ENCODE measurements around the gene RAB22A.
A peak's percentile ranks its signal among the peaks of the same experiment; 100 is the strongest.

The RAB22A gene, protein sequence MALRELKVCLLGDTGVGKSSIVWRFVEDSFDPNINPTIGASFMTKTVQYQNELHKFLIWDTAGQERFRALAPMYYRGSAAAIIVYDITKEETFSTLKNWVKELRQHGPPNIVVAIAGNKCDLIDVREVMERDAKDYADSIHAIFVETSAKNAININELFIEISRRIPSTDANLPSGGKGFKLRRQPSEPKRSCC

DNA sequence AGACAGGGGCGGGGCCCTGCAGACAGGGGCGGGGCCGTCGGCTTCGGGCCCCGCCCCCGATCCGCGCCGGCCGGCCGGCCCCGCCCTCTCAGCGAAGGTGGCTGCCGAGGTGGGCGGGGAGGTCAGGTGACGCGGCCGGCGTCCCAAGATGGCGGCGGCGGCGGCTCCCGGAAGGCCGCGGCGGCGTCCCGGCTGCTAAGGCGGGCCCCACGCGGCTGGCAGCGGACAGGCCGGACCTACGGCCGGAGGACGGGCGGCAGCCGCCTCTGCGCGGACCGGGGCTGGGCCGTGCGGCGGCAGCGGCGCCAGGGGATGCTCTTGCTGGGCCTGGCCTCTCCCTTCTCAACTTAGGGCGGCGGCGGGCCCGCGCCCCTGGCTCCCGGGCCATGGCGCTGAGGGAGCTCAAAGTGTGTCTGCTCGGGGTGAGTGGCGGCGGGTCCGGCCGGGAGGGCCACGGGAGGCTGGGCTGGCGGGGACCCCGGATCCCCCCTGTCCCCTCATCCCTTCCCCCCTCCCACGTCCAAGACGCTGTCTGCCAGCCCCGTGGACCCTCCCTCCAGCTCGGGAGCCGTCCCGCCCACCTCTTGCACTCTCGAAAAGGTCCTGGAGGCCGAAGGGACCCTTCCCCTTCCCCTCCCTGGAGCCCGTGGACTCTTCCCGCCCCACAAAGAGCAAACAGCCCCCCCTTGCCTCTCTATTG is at the start of gene RAB22A:
Gene RAB22A, plus strand, starts transcription at position 125 of the 700 bp plus-strand sequence. Its CDS starts 262 bp downstream, at position 387.
- peaks cover 13% of the 10 kb centered on the region for H3K36me3 ChIP-seq
- H3K4me1 ChIP-seq (ENCODE audit: control insufficient read depth in 1 of 2, insufficient read depth in 1 of 2, low read depth in 1 of 2, low read length in 1 of 2), result peaks cover 54 to 67% of the 10 kb centered on the region in 2 experiments
- no peaks in the 10 kb centered on the region for H3K9me3 ChIP-seq
- peak within 1 kb of the TSS; percentile 90 for H3K27ac ChIP-seq
- TF ChIP-seq, protein P1, sequence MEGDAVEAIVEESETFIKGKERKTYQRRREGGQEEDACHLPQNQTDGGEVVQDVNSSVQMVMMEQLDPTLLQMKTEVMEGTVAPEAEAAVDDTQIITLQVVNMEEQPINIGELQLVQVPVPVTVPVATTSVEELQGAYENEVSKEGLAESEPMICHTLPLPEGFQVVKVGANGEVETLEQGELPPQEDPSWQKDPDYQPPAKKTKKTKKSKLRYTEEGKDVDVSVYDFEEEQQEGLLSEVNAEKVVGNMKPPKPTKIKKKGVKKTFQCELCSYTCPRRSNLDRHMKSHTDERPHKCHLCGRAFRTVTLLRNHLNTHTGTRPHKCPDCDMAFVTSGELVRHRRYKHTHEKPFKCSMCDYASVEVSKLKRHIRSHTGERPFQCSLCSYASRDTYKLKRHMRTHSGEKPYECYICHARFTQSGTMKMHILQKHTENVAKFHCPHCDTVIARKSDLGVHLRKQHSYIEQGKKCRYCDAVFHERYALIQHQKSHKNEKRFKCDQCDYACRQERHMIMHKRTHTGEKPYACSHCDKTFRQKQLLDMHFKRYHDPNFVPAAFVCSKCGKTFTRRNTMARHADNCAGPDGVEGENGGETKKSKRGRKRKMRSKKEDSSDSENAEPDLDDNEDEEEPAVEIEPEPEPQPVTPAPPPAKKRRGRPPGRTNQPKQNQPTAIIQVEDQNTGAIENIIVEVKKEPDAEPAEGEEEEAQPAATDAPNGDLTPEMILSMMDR (IDR thresholded peaks at IDR 0.05), result peak; percentile 32
- H3K27me3 ChIP-seq, result no peaks in the 10 kb centered on the region
- peak within 1 kb of the TSS; percentile 84 to 86 for H3K4me3 ChIP-seq (ENCODE audit: low read depth in 1 of 2, low read length in 1 of 2)

DNA sequence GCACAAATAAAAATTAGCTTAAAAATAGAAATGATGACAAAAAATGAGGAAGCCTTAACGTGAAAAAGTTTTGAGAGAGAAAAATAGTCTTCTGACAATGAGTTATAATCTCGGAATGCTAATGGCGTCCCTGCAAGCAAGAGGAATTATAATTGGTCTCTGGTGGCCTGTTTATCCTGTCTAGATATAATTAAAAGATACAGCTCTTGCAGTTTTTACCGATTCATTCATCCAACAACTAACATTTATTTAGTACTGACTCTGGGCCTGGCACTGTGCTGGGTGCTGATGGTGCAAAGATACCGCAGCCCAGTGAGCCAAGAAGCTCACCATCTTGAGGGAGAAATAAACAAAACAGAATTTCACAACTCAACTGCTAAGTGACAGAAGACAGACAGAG is 49.5 kb upstream of the RAB22A start:
- Histone ChIP-seq H3K4me1 (ENCODE audit: control insufficient read depth in 1 of 2, insufficient read depth in 1 of 2, low read depth in 1 of 2, low read length in 1 of 2) (peaks cover 8 to 11% of the 10 kb centered on the region in 2 experiments), H3K4me3 (ENCODE audit: low read depth in 1 of 2, low read length in 1 of 2) (no peak overlapping the region), H3K27me3 (no peaks in the 10 kb centered on the region), H3K27ac (no peak overlapping the region), H3K9me3 (no peaks in the 10 kb centered on the region), H3K36me3 (peaks cover 37% of the 10 kb centered on the region)
- TF ChIP-seq, protein P1 (IDR thresholded peaks at IDR 0.05), result no peak

DNA sequence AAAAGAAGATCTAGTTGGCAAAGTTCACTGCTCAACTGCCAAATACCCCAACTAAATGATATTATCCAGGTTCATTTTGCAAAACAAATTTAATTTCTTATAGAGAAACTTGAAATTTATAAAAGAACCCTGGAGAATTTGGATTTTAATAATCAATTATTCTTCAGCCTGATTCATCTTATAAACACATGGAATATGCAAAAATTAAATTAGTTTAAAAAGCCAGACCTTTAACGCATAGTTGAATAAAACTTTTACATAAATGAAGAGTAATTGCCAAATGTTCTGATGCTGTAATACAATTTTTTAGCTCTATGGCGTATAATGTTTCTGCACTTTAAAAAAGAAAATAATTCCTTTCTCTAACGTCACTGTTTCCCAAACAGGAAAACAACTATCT is 47.9 kb upstream of the RAB22A start:
- Histone ChIP-seq H3K4me3 (ENCODE audit: low read depth in 1 of 2, low read length in 1 of 2) (no peak overlapping the region), H3K27me3 (no peaks in the 10 kb centered on the region), H3K9me3 (no peaks in the 10 kb centered on the region), H3K27ac (no peak overlapping the region), H3K4me1 (ENCODE audit: control insufficient read depth in 1 of 2, insufficient read depth in 1 of 2, low read depth in 1 of 2, low read length in 1 of 2) (peaks cover 4 to 5% of the 10 kb centered on the region in 2 experiments), H3K36me3 (peaks cover 53% of the 10 kb centered on the region)
- TF ChIP-seq, protein P1 (IDR thresholded peaks at IDR 0.05), result no peak

DNA sequence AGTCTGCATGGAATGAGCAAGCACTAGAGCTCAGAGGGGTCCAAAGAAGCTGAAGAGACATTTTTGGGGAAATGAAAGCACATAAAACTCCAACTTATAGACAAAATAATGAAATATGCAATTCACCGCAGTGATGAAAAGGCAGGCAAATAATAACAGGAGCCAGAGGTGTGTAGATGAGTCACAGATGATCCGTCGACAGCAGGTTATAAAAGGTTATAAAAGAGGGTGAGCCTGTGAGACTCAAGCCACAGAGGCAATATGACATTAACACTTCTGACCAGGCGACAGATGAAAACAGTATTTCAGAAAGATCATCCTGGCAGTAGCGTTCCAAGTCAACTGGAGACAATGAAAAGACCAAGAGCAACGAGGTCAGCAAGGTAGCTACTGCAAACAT is 45.2 kb upstream of the RAB22A start:
- Histone ChIP-seq H3K27ac (no peak overlapping the region), H3K27me3 (no peaks in the 10 kb centered on the region), H3K36me3 (peaks cover 73% of the 10 kb centered on the region), H3K9me3 (no peaks in the 10 kb centered on the region), H3K4me3 (ENCODE audit: low read depth in 1 of 2, low read length in 1 of 2) (no peak overlapping the region), H3K4me1 (ENCODE audit: control insufficient read depth in 1 of 2, insufficient read depth in 1 of 2, low read depth in 1 of 2, low read length in 1 of 2) (peaks cover 0 to 4% of the 10 kb centered on the region in 2 experiments)
- TF ChIP-seq, protein P1 (IDR thresholded peaks at IDR 0.05), result no peak

DNA sequence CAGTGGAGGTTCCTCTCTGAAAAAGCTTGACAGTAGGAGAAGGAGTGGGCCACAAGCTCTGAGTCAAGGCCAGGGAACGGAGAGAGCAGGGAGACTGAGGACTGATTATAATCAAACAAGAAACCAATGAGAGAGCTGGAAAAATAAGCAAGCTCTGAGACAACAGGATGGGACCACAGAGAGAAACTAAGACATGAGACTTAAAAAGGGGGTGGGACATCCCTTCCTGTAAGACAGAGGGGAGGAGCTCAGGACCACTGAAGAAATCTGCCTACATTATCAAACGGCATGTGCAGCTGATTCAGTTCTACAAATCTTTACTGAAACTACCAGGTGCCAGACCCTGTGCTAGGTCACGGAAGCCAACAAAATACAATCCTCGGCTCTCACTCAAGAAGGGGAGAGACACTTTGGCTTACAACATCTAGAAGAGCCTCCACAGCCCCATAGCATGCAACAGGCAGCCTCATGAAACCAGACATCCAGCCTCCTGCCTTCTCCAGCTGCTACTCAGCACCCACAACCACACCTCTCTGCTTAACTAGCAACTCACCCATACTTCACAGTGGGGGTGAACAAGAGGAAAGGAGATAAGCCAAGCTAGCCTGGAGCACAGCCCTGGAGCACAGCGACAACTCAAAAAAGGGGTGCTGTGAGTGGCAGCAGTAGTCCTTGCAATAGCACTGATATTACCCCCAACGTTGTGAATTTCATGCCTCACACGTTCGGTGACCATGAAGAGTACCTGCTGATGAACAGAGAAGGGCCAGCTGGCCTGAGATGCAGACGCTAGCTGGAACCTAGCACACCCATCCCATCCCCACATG is 41.9 kb upstream of the RAB22A start:
- no peak overlapping the region for H3K27ac ChIP-seq
- peaks cover 84% of the 10 kb centered on the region for H3K36me3 ChIP-seq
- TF ChIP-seq, protein P1 (IDR thresholded peaks at IDR 0.05), result no peak
- H3K4me3 ChIP-seq (ENCODE audit: low read depth in 1 of 2, low read length in 1 of 2), result no peak overlapping the region
- H3K27me3 ChIP-seq, result no peaks in the 10 kb centered on the region
- peaks cover 0 to 4% of the 10 kb centered on the region in 2 experiments for H3K4me1 ChIP-seq (ENCODE audit: control insufficient read depth in 1 of 2, insufficient read depth in 1 of 2, low read depth in 1 of 2, low read length in 1 of 2)
- H3K9me3 ChIP-seq, result no peaks in the 10 kb centered on the region
